ENCODE data around the gene BMP6. TPM values are rescaled to one million over a fixed set of nuclear protein-coding genes. Genes with fewer than 3 reads are reported as not detected.

Gene BMP6
- total and polyA plus RNA-seq, 2 of the 8 experiments (the other 6 are each of a cell fraction or from before 2014, with no cell fraction given), result 2.0 to 2.1 TPM

DNA sequence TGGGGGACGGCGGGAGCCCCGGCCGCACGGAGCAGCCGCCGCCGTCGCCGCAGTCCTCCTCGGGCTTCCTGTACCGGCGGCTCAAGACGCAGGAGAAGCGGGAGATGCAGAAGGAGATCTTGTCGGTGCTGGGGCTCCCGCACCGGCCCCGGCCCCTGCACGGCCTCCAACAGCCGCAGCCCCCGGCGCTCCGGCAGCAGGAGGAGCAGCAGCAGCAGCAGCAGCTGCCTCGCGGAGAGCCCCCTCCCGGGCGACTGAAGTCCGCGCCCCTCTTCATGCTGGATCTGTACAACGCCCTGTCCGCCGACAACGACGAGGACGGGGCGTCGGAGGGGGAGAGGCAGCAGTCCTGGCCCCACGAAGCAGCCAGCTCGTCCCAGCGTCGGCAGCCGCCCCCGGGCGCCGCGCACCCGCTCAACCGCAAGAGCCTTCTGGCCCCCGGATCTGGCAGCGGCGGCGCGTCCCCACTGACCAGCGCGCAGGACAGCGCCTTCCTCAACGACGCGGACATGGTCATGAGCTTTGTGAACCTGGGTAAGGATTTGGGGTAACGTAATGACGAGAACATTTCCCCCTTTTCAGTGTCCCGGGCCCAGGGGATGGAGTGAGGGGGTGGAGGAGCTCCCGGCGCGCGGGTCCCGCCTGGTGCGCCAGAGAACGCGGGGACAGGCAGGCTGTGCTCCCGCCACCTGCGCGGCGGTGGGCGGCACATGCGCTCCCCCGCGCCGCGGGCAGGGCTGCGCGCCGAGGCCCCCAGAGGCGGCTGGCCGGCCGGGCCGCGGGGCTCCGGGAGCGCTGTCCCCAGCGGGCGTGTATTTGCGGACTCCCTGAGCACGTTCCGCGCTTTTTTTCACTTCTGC lies 1.4 kb downstream of the BMP6 start:
- Histone ChIP-seq H2BK12ac (ENCODE audit: low read depth, low read length) (no peak overlapping the region), H3K27ac (ENCODE audit: low read depth, low read length) (no peak overlapping the region), H3K9me3 (ENCODE audit: insufficient read depth in 2 of 2, low read depth in 1 of 2, low read length in 1 of 2) (no peaks in the 10 kb centered on the region), H4K8ac (ENCODE audit: extremely low read depth, insufficient read depth, low read length) (peak overlapping the region; percentile 29; the same call in 1 of the 2 replicates), H2BK20ac (ENCODE audit: low read length) (no peak overlapping the region), H2AK5ac (ENCODE audit: low read depth, low read length) (no peak overlapping the region), H3K79me1 (ENCODE audit: low read depth, low read length) (no peaks in the 10 kb centered on the region), H3K4me1 (replicated peaks in 1 of 4; ENCODE audit: control insufficient read depth in 3 of 4, insufficient read depth in 4 of 4, low read length in 3 of 4) (peaks cover 9 to 20% (median 12%) of the 10 kb centered on the region in 4 experiments; a peak in 6 of 7 replicates), H2BK120ac (replicated peaks; ENCODE audit: low read depth, low read length) (no peak overlapping the region), H3K4me3 (ENCODE audit: extremely low read depth in 1 of 4, insufficient read depth in 2 of 4, low read depth in 3 of 4, low read length in 4 of 4) (peak overlapping the region; percentile 40 to 65 (median 53)), H3K23me2 (ENCODE audit: low read depth, low read length) (peaks cover 9% of the 10 kb centered on the region), H3K56ac (replicated peaks; ENCODE audit: insufficient read length, low read depth, low read length) (no peak overlapping the region), H3K18ac (ENCODE audit: extremely low read depth, low read length) (no peak overlapping the region), H2AFZ (ENCODE audit: low read length) (no peak overlapping the region), H3K79me2 (ENCODE audit: control insufficient read depth in 1 of 2, insufficient read depth in 2 of 2, low read length in 2 of 2) (no peaks in the 10 kb centered on the region), H3K9ac (replicated peaks in 1 of 4; ENCODE audit: extremely low read depth in 1 of 4, low read depth in 3 of 4, low read length in 3 of 4) (no peak overlapping the region; a peak in 1 of 7 replicates), H4K20me1 (replicated peaks in 1 of 2; ENCODE audit: control insufficient read depth in 1 of 2, insufficient read depth in 2 of 2, low read length in 2 of 2) (peaks cover 0 to 5% of the 10 kb centered on the region in 2 experiments), H3K4me2 (ENCODE audit: insufficient read depth in 1 of 2, low read depth in 2 of 2, low read length in 2 of 2) (peak overlapping the region; percentile 93 to 99), H3K23ac (ENCODE audit: insufficient read length) (no peak overlapping the region), H3K4ac (replicated peaks; ENCODE audit: insufficient read length, low read depth, low read length) (no peak overlapping the region), H4K5ac (ENCODE audit: insufficient read length, low read depth, low read length) (no peak overlapping the region), H3K27me3 (replicated peaks in 1 of 4; ENCODE audit: control insufficient read depth in 3 of 4, extremely low read depth in 1 of 4, insufficient read depth in 3 of 4, low read length in 3 of 4) (peaks cover 56 to 71% (median 64%) of the 10 kb centered on the region in 4 experiments), H4K91ac (replicated peaks; ENCODE audit: insufficient read length, low read length) (no peak overlapping the region), H2BK5ac (ENCODE audit: low read depth, low read length) (no peak overlapping the region), H3K36me3 (ENCODE audit: control insufficient read depth in 2 of 4, insufficient read depth in 4 of 4, low read length in 3 of 4) (peaks cover 0 to 2% (median 0%) of the 10 kb centered on the region in 4 experiments; a peak in 1 of 8 replicates), H3K14ac (ENCODE audit: insufficient read length) (no peak overlapping the region), H2BK15ac (ENCODE audit: low read length) (no peak overlapping the region)
- peak in 1 of 2 experiments; percentile 70 for DNase-seq (ENCODE audit: low read depth in 1 of 2, low spot score in 2 of 2)
- POLR2A ChIA-PET (ENCODE audit: partially characterized antibody), result interaction anchor here (0.6 to 1.6 kb wide), 3 partner anchors 11 to 596 kb away, joined by 3 to 5 read pairs (median 3); no protein-coding TSS in a partner anchor
- WGBS, 2 experiments (ENCODE audit: extremely low coverage in 1 of 2, insufficient coverage in 1 of 2, insufficient read length in 1 of 2, insufficient replicate concordance in 2 of 2, low coverage in 1 of 2, low lambda C conversion rate in 2 of 2, missing lambda C conversion rate in 1 of 2), result 2% methylated on average over 70 of the region's 97 CpGs; no CpG with 5 or more reads in 1 of the 2 experiments
- CTCF ChIA-PET (ENCODE audit: partially characterized antibody), result interaction anchor here (0.8 to 2.4 kb wide), 4 partner anchors 9 to 54 kb away, joined by 3 to 13 read pairs (median 4); no protein-coding TSS in a partner anchor
- no peak for FAIRE-seq
- TF ChIP-seq BCL11A (IDR thresholded peaks at IDR 0.05; ENCODE audit: low read depth in 2 of 2, low read length in 2 of 2) (no peak), EZH2 (IDR thresholded peaks at IDR 0.05; ENCODE audit: low read depth, low read length, severe bottlenecking) (peak; percentile 82), SP2 (IDR thresholded peaks at IDR 0.05; ENCODE audit: low read length) (no peak), CHD1 (IDR thresholded peaks at IDR 0.05; ENCODE audit: low read depth, low read length) (no peak), CREB1 (IDR thresholded peaks at IDR 0.05) (0 out of 2 replicates have a peak, but pooled peaks have one; percentile 27), RNF2 (IDR thresholded peaks at IDR 0.05; ENCODE audit: borderline replicate concordance, low read depth, low read length, missing control alignments, poor library complexity, severe bottlenecking) (peak; percentile 56), RBBP5 (IDR thresholded peaks at IDR 0.05; ENCODE audit: borderline replicate concordance, low read depth, low read length) (0 out of 2 replicates have a peak, but pooled peaks have one; percentile 34), CTBP2 (IDR thresholded peaks at IDR 0.05; ENCODE audit: borderline replicate concordance, insufficient read depth, insufficient read length, low read length) (no peak)
- TF ChIP-seq, protein P1, sequence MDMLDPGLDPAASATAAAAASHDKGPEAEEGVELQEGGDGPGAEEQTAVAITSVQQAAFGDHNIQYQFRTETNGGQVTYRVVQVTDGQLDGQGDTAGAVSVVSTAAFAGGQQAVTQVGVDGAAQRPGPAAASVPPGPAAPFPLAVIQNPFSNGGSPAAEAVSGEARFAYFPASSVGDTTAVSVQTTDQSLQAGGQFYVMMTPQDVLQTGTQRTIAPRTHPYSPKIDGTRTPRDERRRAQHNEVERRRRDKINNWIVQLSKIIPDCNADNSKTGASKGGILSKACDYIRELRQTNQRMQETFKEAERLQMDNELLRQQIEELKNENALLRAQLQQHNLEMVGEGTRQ (IDR thresholded peaks at IDR 0.05; ENCODE audit: low read length), result no peak

Data from H1 (cell line).